Lung (tissue), 12 donors: ENCODE measurements around the gene PLPPR5. TPM values are rescaled to one million over a fixed set of nuclear protein-coding genes. Genes with fewer than 3 reads are reported as not detected.

ENCODE experiments used
- ATAC-seq: fragments of 200-7000 bp; cut with Tn5 transposase; one replicate; pipeline ENCODE4 v1.9.1; 2020; ENCODE audit warnings: moderate number of reproducible peaks; ENCODE audit not compliant: insufficient read depth, low FRiP score
- DNase-seq, 3 donors: peaks; one replicate each; pipeline ENCODE4 v3.0.0-alpha.2; 2013 to 2017
- H3K27ac ChIP-seq, 2 donors: one replicate each; pipeline ENCODE4 v1.5.1; 2013; ENCODE audit warnings: mild to moderate bottlenecking in 2 of 2, moderate library complexity in 2 of 2, control low read depth in 1 of 2, inconsistent platforms in 1 of 2, low read depth in 1 of 2, low read length in 1 of 2
- H3K27me3 ChIP-seq, 3 donors: one replicate each; pipeline ENCODE4 v1.5.1; 2013; ENCODE audit warnings: low read length in 2 of 3; ENCODE audit not compliant: control insufficient read depth in 3 of 3, insufficient read depth in 3 of 3
- H3K36me3 ChIP-seq, 4 donors: one replicate each; pipeline ENCODE4 v1.5.1; 2013; ENCODE audit warnings: low read length in 4 of 4, mild to moderate bottlenecking in 1 of 4, moderate library complexity in 1 of 4; ENCODE audit not compliant: control insufficient read depth in 4 of 4, insufficient read depth in 4 of 4
- H3K4me1 ChIP-seq, 5 donors: one replicate each; pipeline ENCODE4 v1.5.1; 2013; ENCODE audit warnings: low read length in 5 of 5, mild to moderate bottlenecking in 2 of 5, moderate library complexity in 1 of 5; ENCODE audit not compliant: control insufficient read depth in 5 of 5, insufficient read depth in 5 of 5
- H3K4me3 ChIP-seq: one replicate; pipeline ENCODE4 v1.5.1; 2013; ENCODE audit warnings: mild to moderate bottlenecking, control low read depth, moderate library complexity
- H3K9ac ChIP-seq, 2 donors: one replicate each; pipeline ENCODE4 v1.5.1; 2013; ENCODE audit warnings: low read length in 2 of 2, control low read depth in 1 of 2; ENCODE audit not compliant: insufficient read depth in 1 of 2
- H3K9me3 ChIP-seq, 4 donors: one replicate each; pipeline ENCODE4 v1.5.1; 2013; ENCODE audit warnings: low read length in 3 of 4, mild to moderate bottlenecking in 1 of 4, moderate library complexity in 1 of 4; ENCODE audit not compliant: control insufficient read depth in 4 of 4, insufficient read depth in 3 of 4
- WGBS, 2 donors: extraction: QIAGEN DNeasy Blood & Tissue Kit; methylation state at CpG; one replicate each; pipeline ENCODE4 v1.1.7; 2013; 5-methylcytosine and 5-hydroxymethylcytosine counted together
- polyA plus RNA-seq, 2 donors: library from polyadenylated mRNA; stranded (reverse); fragments of 200-250 nt; gene quantifications; one replicate each; pipeline ENCODE4 v1.2.1, GENCODE V29; 2013
- total RNA-seq, 2 donors: library from RNA; depleted of rRNA in 1 of 2; stranded (reverse); fragments of >200 nt in 1 of 2; gene quantifications; one replicate each; pipeline ENCODE4 v1.2.1, GENCODE V29; 2014 to 2021
- TF ChIP-seq, protein P1 (sequence below): IDR thresholded peaks from 2 replicates; pipeline ENCODE4 v1.5.1; 2012; ENCODE audit warnings: mild to moderate bottlenecking; ENCODE audit errors: control extremely low read depth, extremely low read depth
- donor health status: control.
- donor health status: control.
- donor health status: Bipolar disorder and iron deficiency.
- donor health status: healthy.
- donor health status: DM: yes; HTN: yes; CAD: no.

PLPPR5 gene
- total and polyA plus RNA-seq, 4 donors, result 0.05 to 1.4 (median 0.21) TPM; not detected in 1

DNA sequence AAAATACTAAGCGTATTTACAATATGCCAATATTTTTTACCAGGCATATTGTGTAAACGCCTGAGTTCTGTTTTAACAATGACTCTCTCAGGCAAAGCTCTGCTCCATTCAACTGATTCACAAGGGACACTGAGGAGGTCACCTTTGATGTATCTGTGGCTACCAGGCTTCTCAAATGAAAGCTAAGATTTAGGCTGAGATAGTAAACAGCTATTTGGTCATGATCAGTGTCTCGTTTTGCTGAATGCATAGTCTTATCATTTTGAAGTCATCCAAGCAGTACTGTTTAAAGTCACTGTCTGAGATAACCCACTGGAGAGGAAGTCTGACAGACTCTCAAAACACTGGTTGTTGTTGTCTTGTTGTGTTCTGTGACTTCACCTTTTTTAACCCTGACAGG is 13.7 kb upstream of the PLPPR5 start:
- Histone ChIP-seq H3K36me3 (no peaks in the 10 kb centered on the region), H3K4me3 (no peak overlapping the region), H3K27ac (no peak overlapping the region), H3K27me3 (no peaks in the 10 kb centered on the region), H3K4me1 (peaks cover 0 to 49% (median 6%) of the 10 kb centered on the region in 5 donors), H3K9ac (no peak overlapping the region), H3K9me3 (no peaks in the 10 kb centered on the region)
- TF ChIP-seq, protein P1, sequence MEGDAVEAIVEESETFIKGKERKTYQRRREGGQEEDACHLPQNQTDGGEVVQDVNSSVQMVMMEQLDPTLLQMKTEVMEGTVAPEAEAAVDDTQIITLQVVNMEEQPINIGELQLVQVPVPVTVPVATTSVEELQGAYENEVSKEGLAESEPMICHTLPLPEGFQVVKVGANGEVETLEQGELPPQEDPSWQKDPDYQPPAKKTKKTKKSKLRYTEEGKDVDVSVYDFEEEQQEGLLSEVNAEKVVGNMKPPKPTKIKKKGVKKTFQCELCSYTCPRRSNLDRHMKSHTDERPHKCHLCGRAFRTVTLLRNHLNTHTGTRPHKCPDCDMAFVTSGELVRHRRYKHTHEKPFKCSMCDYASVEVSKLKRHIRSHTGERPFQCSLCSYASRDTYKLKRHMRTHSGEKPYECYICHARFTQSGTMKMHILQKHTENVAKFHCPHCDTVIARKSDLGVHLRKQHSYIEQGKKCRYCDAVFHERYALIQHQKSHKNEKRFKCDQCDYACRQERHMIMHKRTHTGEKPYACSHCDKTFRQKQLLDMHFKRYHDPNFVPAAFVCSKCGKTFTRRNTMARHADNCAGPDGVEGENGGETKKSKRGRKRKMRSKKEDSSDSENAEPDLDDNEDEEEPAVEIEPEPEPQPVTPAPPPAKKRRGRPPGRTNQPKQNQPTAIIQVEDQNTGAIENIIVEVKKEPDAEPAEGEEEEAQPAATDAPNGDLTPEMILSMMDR, result no peak
- DNase-seq (no peak), ATAC-seq (no peak)
- 67 to 77% methylated on average over 3 of the region's 3 CpGs for WGBS, 2 donors

DNA sequence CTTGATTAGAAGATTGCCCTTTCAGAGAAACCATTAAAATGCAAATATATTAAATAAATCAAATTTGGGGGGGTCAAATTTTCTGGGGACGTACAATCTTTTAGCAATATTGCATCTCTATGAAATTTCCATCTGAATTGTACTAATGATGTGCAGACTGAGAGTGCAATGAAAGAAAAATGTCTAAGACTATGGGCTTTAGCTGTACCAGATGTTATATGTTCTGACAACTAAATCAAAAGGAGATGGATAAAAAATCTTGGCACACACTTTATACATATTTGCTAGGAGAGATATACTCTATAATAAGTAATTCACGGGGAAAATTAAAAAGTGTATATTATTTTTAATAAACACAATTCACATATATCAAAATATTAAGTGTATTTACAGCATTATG is 13.0 kb upstream of the PLPPR5 start:
- 74 to 78% methylated on average over 2 of the region's 2 CpGs for WGBS, 2 donors
- Histone ChIP-seq H3K4me3 (no peak overlapping the region), H3K27ac (no peak overlapping the region), H3K36me3 (no peaks in the 10 kb centered on the region), H3K9ac (no peak overlapping the region), H3K4me1 (peaks cover 0 to 49% (median 6%) of the 10 kb centered on the region in 5 donors), H3K27me3 (no peaks in the 10 kb centered on the region), H3K9me3 (no peaks in the 10 kb centered on the region)
- TF ChIP-seq, protein P1, result no peak
- peak in 2 of 3 donors; percentile 52 to 56 for DNase-seq
- ATAC-seq, result no peak

DNA sequence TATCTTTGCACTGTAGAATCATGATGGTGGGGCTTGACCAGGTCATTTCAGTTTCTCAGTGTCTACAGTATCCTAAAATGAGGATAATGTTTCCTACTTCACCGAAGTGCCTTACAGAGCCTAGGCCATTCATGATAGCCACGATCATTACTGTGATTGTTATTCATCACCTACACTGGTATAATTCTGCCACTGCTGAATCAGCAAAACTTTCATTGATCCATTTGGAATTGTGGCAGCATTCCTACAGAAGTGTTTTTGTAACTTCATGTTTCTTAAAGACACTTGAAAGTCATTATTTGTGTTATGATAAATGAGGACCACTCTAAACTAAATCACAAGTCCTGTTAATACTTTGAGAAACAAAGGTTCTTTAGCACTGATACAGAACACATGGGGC is 6.0 kb upstream of the PLPPR5 start:
- no peak for ATAC-seq
- H3K9ac ChIP-seq, result no peak overlapping the region
- H3K4me3 ChIP-seq, result no peak overlapping the region
- no peak for DNase-seq
- no peaks in the 10 kb centered on the region for H3K36me3 ChIP-seq
- H3K27me3 ChIP-seq, result peaks cover 0 to 28% (median 15%) of the 10 kb centered on the region in 3 donors
- TF ChIP-seq, protein P1, result no peak
- WGBS, 2 donors, result 44 to 73% methylated on average over 2 of the region's 2 CpGs
- H3K4me1 ChIP-seq, result peaks cover 0 to 11% (median 0%) of the 10 kb centered on the region in 5 donors
- no peaks in the 10 kb centered on the region for H3K9me3 ChIP-seq
- no peak overlapping the region for H3K27ac ChIP-seq

DNA sequence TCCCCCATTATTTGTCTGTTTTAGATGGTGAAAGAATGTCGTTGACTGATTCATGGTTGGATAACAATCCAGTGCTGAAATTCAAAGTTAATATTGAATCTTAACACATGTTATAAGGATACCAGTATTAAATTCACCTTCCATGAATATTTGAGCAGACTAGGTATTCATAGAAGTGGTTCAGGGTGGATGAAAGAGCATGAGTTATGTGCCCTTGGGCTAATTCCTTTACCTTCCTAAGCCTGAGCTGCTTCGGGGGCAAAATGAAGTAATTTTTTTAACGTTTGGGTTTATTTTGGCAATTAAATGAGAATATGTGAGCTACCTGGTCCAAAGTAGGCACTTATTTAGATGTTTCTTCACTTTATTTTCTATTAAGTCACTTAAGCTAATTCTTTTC is 2.7 kb upstream of the PLPPR5 start:
- no peaks in the 10 kb centered on the region for H3K36me3 ChIP-seq
- H3K27me3 ChIP-seq, result peaks cover 6 to 52% (median 23%) of the 10 kb centered on the region in 3 donors
- DNase-seq, result no peak
- TF ChIP-seq, protein P1, result no peak
- H3K4me3 ChIP-seq, result no peak overlapping the region
- H3K4me1 ChIP-seq, result peaks cover 0 to 12% (median 0%) of the 10 kb centered on the region in 5 donors
- 66 to 90% methylated on average over 3 of the region's 3 CpGs for WGBS, 2 donors
- peaks cover 0 to 3% (median 0%) of the 10 kb centered on the region in 4 donors for H3K9me3 ChIP-seq
- no peak overlapping the region for H3K27ac ChIP-seq
- no peak for ATAC-seq
- H3K9ac ChIP-seq, result no peak overlapping the region
